SH-SY5Y (cell line): ENCODE results near the gene ARMC3.
A peak's percentile ranks its signal among the peaks of the same experiment; 100 is the strongest.

Experiments
- GATA2 ChIP-seq: IDR thresholded peaks from 2 replicates; pipeline ENCODE4 v1.6.1; 2011; ENCODE audit warnings: mild to moderate bottlenecking, low read depth, low read length
- GATA3 ChIP-seq: IDR thresholded peaks from 2 replicates; pipeline ENCODE4 v1.6.1; 2011; ENCODE audit warnings: low read depth, mild to moderate bottlenecking, low read length, moderate library complexity

ARMC3 gene

DNA sequence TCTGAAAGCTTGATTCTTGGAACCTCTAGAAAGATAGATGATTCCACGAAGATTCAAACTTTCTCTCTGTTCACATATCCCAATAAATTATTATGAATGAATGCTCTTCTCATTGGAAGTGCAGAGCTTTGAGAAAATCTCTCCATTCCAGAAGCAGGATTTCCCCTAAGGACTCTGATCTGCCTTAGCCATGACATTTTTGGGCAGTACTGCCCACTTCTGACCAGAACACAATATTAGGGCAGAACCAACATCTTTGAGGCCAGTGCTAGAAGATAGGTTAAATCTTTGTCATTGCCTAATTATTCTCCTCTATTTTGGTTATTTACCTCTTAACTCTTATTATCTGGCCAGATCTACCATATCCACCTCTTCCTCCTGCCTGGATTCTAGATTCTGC lies 49.9 kb downstream of the ARMC3 start:
- TF ChIP-seq GATA2, result no peak

- TF ChIP-seq GATA3, result no peak
- no peak for TF ChIP-seq GATA2
Measured at GRCh38 chr10:22978287-22978686, 50.4 kb downstream of the ARMC3 start.

- TF ChIP-seq GATA3 (no peak), GATA2 (no peak)
Measured at GRCh38 chr10:22978918-22979317, 51.1 kb downstream of the ARMC3 start.

- TF ChIP-seq GATA3, result no peak
- TF ChIP-seq GATA2, result no peak
Measured at GRCh38 chr10:22980822-22981221, 53.0 kb downstream of the ARMC3 start.

GRCh38 chr10:22984066-22984465 lies 56.2 kb downstream of the ARMC3 start:
- no peak for TF ChIP-seq GATA3

DNA sequence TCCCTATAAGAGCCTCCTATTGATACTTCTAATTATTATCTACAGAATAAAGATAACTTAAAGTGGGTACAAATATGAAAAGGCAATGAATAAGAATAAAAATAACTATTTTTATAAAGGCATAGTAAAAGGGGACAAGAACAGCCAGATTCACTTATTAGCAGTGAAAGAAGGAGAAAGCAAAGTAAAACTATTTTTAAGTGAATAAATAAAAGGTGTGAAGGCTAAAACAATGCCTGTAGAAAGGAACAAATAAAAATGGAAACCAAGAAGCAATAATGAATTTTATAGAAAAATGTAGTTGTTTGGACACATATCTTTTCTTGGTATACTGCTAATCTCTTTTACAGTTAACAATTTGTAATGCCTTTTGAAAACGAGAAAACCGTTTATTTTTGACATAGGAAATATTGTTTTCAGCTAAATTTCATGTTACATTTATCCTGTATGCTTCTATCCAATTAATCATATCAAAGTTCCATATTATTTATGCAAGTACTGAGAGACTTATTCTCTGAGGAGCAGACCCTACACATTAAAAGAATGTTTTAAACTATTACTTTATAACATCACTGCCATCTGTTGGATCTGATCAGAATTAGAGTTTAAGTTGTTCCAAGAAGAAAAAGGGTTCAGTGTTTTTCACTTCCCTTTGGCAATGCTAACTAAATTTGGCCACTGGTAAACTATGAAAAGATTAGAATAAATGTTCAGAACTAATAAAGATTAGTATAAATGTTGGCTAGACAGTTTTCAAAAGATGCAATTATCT lies 59.1 kb downstream of the ARMC3 start:
- TF ChIP-seq GATA3 (no peak), GATA2 (no peak)

- peak; percentile 82 for TF ChIP-seq GATA3
- peak; percentile 57 for TF ChIP-seq GATA2
Measured at GRCh38 chr10:22988581-22989360, 60.9 kb downstream of the ARMC3 start.

DNA sequence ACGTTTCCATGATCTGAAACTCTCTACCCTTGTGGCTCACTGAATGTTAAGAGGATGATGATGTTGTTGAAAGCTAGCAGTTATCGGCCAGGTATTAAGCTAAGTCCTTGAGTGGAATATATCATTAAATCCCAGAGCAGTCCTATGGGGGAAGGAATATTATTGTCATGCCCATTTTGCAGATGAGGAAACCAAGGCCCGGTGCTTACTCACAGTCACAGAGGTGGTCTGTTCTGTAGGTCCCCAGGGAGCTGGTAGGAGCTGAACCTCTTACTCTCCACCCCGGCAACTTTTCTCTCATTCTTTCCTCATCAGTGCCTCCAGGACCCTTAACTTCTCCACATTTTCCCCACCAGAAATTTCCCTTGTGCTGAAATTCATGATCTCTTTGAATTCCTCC lies 62.6 kb downstream of the ARMC3 start:
- TF ChIP-seq GATA2 (no peak), GATA3 (no peak)

DNA sequence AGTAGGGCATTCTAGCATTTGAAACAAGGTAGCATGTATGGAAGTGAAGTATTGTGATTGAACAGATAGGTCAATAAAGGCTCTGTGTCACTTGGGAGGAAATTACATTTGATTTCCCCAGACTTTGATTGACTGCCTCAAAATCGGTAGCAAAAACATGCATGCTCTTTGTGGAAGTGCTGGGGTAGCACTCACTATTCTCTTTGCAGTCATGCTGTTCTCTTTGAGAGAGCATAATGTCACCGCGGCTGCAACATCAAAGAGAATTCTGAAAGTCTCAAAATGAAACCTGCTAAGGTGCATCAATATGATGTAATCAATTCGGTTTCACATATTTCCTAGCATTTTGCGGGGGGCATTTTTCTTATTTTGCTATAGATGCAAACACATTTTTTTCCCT lies 64.2 kb downstream of the ARMC3 start:
- TF ChIP-seq GATA2, result no peak
- TF ChIP-seq GATA3, result no peak

DNA sequence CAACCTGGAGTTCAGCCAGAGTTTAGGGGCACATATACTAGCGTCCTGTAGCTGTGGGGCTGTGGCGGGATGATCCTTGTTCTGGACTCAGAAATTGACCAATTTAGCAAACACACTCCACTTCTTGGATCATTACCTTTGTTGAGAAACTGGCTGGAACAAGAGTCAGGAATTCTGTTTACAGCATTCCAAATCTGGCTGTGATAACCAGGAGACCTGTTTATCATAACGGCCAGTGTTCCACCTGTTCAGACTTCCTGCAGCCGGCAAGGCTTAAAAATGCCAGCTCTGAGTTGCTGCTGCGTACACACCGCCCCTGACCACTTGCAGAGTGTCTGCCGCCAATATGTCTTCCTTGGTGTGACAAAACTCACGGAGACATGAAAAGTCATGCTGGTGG lies 64.8 kb downstream of the ARMC3 start:
- TF ChIP-seq GATA2 (no peak), GATA3 (no peak)

GRCh38 chr10:22993314-22993713 lies 65.5 kb downstream of the ARMC3 start:
- TF ChIP-seq GATA3, result no peak
- TF ChIP-seq GATA2, result no peak

DNA sequence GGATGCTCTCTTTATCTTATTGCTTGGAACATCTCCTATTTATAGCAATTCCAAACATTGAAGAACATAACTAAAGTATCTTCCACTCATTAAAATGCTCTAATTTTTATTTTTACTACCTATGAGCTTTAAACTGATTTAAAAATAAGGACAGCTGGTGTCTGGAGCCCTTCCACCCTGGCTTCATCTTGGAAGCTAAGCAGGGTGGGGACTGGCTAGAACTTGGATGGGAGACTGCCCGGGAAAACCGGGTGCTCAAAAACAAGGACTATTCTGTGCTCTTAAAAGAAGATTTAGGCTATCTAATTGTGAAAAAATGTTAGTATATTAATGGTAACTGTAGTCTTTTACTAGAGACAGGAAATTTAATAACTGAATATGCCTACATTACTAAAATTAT lies 69.2 kb downstream of the ARMC3 start:
- TF ChIP-seq GATA2 (no peak), GATA3 (no peak)

DNA sequence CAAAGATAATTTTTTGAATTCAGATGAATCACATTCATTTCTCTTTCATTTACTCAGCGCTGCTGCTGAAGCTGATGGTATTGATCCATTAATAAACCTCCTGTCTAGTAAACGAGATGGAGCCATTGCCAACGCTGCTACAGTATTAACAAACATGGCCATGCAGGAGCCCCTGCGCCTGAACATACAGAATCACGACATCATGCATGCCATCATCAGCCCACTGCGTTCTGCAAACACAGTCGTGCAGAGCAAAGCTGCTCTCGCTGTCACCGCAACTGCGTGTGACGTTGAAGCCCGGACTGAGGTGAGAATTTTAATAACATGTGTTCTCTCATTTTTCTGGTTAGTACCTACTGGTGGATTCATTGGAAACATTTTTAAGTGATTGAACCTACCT lies 70.2 kb downstream of the ARMC3 start:
- no peak for TF ChIP-seq GATA3
- no peak for TF ChIP-seq GATA2

- TF ChIP-seq GATA3, result no peak
- TF ChIP-seq GATA2, result no peak
Measured at GRCh38 chr10:22999942-23000341, 72.1 kb downstream of the ARMC3 start.

GRCh38 chr10:23001901-23002516 lies 74.2 kb downstream of the ARMC3 start:
- TF ChIP-seq GATA3, result no peak
- TF ChIP-seq GATA2, result no peak

- TF ChIP-seq GATA3, result no peak
- no peak for TF ChIP-seq GATA2
Measured at GRCh38 chr10:23005150-23005549, 77.3 kb downstream of the ARMC3 start.
